Suprapubic skin (tissue), 3 donors: Measurements from ENCODE around the gene IFITM10.

Source experiments
- CTCF ChIP-seq, 2 donors: fragments of 200-600 bp in 1 of 2; fragments of 450-650 bp in 1 of 2; sonication (generic) in 1 of 2; IDR thresholded peaks; one replicate each; pipeline ENCODE4 v1.5.1; 2016 to 2019; ENCODE audit warnings: antibody characterized with exemption in 2 of 2, mild to moderate bottlenecking in 1 of 2, moderate library complexity in 1 of 2
- POLR2A ChIP-seq, 2 donors: fragments of 450-650 bp; IDR thresholded peaks; one replicate each; pipeline ENCODE4 v1.6.1; 2017; ENCODE audit warnings: antibody characterized with exemption in 2 of 2, mild to moderate bottlenecking in 2 of 2, moderate library complexity in 2 of 2

- TF ChIP-seq POLR2A (IDR thresholded peaks at IDR 0.05) (no peak), CTCF (IDR thresholded peaks at IDR 0.05) (no peak)
Observed at GRCh38 chr11:1785749-1786413, 35.5 kb upstream of the IFITM10 start.
